HG02588 (cell line): ENCODE measurements around the gene GPR26.

Experiments
- ATAC-seq: cut with Tn5 transposase; IDR thresholded peaks from one replicate; pipeline ENCODE4 v1.9.1; 2021; ENCODE audit warnings: mild to moderate bottlenecking, moderate library complexity; ENCODE audit not compliant: unreplicated experiment

The GPR26 gene, protein sequence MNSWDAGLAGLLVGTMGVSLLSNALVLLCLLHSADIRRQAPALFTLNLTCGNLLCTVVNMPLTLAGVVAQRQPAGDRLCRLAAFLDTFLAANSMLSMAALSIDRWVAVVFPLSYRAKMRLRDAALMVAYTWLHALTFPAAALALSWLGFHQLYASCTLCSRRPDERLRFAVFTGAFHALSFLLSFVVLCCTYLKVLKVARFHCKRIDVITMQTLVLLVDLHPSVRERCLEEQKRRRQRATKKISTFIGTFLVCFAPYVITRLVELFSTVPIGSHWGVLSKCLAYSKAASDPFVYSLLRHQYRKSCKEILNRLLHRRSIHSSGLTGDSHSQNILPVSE

DNA sequence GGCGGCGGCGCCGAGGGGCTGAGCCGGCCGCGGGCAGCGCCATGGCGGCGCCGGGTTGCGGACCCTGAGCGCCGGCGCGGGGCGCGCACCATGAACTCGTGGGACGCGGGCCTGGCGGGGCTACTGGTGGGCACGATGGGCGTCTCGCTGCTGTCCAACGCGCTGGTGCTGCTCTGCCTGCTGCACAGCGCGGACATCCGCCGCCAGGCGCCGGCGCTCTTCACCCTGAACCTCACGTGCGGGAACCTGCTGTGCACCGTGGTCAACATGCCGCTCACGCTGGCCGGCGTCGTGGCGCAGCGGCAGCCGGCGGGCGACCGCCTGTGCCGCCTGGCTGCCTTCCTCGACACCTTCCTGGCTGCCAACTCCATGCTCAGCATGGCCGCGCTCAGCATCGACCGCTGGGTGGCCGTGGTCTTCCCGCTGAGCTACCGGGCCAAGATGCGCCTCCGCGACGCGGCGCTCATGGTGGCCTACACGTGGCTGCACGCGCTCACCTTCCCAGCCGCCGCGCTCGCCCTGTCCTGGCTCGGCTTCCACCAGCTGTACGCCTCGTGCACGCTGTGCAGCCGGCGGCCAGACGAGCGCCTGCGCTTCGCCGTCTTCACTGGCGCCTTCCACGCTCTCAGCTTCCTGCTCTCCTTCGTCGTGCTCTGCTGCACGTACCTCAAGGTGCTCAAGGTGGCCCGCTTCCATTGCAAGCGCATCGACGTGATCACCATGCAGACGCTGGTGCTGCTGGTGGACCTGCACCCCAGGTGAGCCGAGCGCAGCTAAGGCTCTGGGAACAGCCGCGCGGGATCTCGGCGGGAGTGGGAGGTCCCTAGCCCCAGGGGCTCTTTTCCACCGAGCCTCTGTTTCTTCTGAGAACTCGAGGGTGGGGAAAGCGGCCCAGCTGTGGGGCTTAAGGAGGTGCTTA is at the start of gene GPR26:
GPR26 (plus strand) TSS at position 38 of the 919 bp plus-strand sequence; CDS start at position 91, 53 bp downstream.
- no peak for ATAC-seq

DNA sequence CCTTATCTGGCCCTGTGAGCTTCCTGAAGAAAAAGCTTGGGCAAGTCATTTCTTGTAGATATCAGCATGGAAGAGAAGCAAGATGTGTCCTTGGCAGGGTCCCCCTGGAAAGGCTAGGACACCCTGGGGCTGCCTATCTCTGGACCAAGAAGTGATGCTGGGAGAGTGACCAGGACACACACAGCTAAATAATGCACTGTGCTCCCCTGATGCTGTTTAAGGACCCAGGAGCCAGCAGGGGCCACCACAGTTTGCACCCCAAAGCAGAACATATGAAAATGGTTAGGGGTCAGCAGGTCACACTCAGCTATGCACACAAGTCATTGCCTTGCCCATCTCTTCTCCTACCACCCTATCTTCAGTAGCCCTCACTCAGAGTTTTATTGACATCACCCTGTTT is 47.9 kb upstream of the GPR26 start:
- no peak for ATAC-seq

DNA sequence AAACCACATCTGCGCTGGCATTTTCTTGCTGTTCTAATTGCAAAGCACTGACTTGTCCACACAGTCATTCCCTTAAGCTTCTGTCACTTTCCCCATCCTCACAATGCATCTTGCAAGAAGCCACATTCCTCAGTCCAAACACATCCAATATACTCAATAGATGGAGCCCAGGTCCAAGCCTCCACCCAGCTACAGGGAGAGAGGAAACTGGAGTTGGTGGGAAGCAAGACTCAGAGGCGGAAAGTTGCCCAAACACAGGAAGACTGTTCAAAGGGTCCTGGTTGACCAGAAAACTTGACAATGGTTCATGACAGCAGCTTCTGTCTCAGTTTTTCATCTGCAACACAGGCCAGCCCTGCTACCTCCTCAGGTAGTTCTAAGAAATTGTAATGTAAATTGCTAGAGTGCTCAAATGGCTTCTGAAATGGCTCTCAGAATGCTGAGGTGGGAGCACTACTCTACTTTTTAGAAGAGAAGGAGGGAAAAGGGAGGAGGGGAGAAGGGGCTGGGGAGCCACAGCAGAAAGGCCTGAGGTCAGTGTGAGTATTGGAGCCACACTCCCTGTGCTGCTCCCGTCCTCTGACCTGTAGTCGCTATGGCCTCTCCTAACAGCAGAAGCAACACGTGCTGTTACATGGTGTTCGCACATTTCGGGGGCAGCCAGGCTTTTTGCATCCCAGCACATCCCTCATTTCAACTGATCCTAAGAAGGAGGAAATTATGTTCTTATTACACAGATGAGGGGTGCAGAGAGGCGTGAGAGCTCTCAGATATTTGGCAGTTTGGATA is 46.9 kb upstream of the GPR26 start:
- no peak for ATAC-seq

DNA sequence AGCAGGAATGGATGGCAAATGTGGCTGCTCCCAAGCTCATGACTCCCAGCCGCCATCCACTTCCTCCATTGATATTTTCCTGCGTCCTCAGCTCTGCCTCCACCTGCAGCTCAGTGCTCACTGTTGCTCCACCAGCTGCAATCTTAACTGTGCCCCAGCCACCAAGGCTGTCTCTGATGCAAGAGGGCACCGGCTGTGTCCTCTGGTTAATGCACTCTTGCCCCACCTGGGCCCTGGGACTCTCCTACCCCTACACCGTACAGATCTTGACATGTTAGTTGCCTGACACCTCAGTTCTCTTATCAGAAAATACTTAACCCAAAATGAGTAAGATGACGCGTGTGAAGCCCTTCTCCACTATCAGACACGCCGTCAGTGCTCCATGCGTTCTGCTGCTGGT is 45.5 kb upstream of the GPR26 start:
- ATAC-seq: no peak

DNA sequence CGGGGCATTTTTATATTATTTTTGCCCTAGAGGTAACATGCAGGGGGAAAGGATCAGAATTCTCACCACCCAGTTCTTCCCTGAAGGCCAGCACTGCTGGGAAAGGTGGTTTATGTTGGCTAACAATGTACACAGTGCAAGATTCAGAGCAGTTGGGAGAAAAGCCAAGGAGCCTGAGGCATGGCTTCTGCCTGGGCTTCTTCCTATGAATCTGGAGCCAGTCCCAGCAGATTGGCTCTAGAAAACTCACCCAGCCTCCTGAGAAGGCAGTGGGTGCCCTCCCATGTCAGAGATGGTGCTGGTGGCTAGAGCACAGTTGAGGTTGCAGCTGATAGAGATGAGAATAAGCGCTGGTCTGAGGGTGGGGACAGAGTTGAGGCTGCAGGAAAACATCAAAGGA is 44.7 kb upstream of the GPR26 start:
- no peak for ATAC-seq

DNA sequence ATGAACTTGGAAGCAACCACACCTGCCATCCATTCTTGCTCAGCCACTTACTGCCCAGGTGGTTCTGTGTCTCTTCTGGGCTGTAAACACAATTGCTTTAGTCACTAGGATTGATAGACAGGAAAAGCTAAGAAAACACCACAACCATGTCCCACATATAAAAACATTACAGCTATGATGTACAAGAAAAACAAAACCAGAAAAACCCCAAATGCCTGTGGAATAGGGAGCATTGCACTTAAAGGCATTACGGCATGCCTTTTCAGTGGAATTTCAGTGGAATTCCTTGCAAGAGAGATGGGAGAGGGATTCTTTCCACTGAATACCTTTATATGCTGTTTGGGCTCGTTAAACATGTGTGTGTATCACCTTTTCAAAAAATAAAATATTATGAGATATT is 44.2 kb upstream of the GPR26 start:
- no peak for ATAC-seq

DNA sequence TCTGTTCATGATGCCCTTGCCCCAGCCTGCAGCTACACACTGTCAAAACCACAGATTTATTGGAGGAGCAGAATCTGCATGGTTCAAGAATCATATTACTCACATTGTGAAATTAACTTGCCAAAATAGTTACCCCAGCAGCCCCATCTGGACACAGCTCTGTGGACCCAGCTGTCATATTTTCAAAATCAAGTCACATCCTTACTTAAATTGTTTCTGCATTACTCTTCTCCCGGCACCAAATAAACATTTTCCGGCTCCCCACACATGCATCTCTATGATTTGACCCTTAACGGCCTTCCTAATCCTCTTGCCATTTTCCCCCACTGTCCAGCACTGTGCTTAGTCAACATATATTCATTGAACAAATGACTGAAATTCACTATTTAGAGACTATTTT is 43.8 kb upstream of the GPR26 start:
- no peak for ATAC-seq

DNA sequence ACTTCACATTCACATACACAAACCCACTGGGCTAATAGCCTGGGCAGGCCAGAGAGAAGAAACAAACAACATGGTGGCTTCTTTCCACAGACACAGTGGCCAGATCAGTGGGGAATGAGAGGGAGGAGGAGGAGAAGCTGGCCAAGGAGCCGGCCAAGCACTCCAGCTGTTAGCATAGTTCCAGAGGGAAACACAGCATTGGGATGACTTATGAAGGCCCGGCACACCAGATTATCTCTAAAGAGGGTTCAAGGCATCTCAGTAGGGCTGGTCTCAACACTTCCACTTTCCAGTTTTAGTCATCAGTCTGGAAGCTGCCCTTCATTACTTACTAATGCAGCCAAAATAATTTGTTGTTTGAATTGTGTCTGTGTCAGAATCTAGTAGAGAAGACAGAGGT is 42.1 kb upstream of the GPR26 start:
- no peak for ATAC-seq

DNA sequence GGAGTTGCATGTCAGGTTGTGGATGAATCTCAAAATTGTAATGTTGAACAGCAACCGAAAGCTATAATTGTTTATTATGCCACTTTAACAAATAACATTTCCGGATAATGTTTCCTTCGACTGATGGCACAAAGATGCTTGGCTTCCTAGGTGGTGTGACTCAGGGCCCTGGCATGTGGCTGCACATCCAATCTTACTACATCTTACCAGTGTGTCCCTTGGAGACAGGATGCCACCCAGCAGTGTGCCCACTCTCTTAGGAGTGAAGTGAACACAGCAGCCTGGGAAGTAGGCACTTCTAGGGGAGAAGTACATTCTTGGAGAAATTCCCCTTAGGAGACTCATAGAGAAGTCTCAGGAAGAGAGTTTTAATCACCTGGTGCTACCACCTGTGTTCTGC is 33.0 kb upstream of the GPR26 start:
- ATAC-seq: no peak

DNA sequence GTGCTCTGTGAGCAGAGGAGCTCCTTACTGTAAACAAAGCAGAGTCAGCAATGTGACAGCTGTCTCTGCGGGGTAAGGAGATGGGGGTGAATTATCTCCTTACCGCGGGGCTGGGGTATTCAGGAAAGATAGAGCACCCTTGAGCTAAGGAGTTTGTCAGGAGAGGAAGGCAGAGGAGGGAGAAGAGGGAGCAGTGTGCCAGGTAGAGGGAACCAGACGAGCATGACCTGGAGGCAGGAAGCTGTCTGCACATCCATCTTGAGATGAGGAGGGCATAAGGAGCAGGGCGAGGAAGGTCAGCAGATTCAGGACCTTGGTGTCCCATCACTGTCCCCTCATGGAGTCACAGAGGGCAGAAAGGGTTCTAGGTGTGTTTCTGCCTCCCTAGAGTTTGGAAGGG is 32.5 kb upstream of the GPR26 start:
- ATAC-seq: no peak

DNA sequence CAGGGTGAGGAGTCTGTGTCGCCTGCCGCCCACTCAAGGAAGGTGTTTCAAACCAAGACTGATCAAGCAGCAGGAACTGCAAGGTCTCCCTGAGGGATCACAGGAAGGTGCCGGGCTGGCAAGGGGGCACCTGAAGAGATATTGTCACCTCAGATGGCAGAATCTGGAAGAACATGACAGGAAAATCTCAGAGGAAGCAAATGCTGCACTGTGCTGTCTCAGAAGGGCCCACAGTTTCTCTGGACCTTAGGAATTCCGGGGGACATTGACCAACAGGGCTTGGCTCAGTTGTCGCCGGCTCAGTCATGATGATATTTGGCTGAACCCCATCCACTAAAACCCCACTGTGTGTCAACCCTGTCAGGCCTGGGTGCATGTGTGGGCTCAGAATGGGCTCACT is 31.9 kb upstream of the GPR26 start:
- no peak for ATAC-seq

DNA sequence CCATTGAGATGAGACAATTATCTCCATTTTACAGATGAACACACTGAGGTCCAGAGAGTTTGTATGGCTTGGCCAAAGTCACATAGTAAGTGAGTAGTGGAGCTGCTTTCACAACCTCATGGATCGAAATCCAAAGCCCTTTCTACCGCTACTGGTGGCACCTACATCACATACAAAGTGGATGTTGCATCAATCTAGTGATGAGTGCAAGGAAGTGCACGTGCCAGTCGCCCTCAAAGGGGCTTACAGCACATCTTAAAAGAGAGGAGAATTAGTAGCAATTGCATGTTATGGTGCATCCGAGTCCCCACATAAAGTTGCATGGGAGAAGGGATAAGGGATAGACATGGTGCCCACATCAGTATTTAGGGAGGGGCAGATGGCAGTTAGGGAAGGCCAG is 31.0 kb upstream of the GPR26 start:
- ATAC-seq: no peak

DNA sequence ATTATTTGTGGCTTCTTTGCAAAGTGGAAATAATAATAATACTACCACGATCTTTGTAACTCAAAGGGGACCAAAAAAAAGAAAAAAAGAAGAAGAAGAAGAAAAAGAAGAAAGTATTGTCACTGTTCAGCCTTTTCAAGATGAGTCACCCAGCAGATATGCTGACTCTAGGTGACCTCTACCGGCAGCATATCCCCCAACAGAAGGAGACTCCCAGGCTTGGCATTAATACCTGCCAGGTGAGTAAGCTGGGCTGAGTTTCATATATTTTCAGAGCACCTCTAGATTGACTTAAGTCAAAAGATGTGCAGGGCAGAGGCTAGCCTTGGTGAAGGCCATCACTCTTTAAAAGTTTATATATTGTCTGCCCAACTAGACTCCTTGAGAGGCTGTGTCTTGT is 30.4 kb upstream of the GPR26 start:
- no peak for ATAC-seq

DNA sequence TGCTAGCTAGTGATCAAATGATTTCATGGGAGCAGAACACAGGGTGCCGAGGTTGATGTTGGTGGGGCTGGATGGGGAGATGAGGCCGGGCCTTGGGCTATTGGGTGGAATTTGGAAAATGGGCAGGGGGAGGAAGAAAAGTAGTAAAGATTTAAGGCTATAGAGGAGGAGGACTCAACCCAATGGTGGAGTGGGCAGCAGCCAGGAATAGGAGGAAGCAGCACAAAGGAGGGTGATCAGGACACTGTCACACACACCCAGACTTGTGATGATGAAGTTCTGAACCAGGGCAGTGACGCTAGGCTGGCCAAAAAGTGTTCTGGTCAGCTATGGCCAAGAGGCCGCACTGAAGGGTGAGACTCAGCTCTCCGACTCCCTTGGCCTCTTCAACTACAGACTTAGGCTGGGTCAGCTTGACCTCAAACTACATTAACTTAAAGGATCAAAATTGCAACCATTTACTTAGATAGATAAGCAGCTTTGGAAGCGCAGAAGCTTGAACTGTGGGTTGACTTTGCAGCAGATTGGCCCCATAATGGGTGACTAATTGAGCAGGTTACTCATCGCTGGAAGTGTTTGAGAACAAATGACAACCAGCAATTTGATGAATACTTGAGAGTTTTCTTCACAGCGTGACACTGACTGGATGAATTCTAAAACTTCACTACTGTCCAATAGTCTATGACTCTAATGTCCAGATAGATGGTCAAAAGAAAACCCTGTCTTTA is 29.4 kb upstream of the GPR26 start:
- ATAC-seq: no peak

DNA sequence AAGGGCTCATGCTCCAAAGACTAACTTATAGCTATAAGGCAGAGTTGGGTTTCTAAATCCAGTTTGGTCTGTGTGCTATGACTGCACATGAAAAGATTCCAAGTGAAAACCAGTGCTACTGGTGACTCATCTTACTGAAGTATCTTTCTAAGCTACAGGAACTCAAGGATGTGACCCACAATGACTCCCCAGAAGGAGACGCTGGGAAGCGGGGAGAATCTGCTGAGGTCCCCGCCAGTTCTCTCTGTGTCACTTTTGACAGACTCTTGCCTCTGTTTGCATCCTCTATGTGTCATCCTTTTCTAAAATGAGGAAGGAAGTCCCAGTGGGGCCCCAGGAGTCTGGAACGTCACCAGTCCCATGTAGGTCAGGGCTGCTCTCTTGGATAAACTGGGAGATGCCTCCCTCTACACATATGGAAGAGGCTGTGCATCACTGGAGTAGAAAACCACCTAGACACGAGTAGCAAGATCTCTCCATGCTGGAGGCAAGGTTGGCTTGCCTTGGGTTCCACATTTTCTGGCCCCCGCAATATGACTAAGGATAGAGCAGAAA is 28.8 kb upstream of the GPR26 start:
- no peak for ATAC-seq

DNA sequence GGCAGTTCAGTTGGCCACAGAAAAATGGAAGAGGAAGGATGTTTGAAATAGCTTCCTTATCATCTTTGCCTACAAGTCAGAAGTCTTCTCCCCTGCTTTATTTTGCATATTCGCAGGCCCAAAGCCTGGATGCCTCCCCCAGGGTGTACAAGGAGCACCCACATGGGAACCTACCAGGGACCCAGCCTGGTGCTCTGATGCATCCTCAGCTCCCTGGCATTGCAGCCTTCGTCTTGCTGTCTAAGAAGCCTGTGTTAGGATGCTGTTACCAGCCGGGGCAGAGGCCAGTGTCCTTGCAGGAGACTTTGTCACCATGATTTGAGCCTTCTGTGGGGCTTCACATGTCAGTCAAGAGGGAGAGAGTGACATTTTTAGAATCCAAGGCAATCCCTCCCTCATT is 27.0 kb upstream of the GPR26 start:
- no peak for ATAC-seq

DNA sequence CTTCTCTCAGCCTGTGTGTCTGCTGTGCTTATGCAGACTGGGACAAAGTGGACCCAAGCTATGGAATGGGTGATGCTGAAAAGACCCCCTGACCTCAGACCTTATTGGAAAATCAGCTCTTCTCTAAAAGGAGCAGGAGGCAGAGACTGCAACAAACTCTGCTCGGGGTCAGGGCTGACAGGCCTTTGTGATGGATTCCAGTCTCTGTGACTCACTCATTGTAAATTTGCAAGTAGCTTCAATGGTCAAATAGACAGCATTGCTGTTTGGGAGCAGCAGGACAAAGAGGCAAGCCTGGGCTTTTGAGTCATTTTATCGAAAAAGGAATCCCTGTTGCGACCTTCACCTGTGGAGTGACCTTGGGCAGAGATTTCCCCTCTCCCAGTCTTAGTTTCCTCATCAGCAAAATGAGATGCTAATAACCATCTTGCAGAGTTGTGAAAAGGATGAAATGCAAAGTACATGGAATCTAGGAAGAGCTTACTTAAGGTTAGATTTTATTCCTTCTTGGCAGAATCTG is 26.1 kb upstream of the GPR26 start:
- ATAC-seq: no peak

DNA sequence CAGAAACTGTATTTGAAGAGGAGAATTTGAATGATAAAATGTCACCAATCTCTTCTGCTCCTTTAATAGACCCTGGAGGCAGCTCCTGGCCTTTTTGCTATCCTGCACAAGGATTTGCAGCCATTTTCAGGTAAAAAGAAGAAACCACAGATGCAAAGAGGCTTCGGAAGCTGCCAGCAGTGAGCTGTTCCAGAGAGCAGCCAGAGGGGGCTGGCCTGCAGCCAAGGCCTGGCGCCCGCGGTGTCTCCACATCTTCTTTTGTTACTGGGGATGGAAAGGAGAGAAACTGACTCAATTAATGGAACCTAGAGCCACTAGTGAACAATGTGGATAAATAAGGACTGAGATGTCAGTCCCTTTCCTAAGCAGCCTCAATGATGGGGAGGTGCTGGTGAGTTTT is 23.9 kb upstream of the GPR26 start:
- no peak for ATAC-seq

DNA sequence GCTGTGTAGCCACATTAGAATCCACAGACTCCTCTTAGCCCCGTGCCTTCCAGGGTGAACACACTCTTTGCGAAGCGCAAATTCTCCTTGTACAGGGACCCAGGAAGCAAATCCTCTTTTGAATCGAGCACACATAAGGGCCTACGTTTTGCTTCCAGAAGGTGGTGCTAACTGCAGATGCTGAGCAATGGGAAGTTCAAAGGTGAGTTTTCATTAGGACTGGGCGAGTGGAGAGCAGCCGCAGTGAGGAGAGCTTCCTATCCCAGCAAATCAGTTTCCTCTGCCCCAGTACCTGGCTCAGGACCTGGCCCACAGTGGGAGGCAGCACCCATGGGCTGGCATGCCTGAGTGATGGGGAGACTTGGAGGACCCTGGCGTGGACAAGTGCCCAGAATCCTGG is 23.5 kb upstream of the GPR26 start:
- no peak for ATAC-seq

DNA sequence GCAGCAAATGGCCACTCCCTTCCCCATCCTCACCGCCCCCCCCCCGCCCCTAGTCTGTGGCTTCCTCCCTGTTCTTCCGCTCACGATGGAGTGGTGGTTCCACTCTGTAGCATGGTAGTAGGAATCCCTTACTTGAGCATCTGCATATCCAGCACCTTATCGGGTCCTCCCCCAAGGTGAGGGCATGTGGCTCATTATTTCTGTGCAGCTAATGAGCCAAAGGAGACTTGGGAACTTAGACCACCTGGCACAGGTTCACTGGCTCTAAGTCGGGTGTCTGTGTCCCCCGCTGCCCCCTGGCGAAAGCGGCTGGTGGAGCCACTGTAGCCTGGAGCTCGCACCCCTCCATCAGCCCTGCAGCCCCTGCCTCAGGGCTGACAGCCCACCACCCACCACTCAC is 22.8 kb upstream of the GPR26 start:
- no peak for ATAC-seq
